GM18873 (cell line): Measurements from ENCODE around the gene CELSR1.
"Not testable (repeated sequence)": the region's sequence is repeated elsewhere in the genome, so short reads cannot be mapped to it uniquely, and the experiment has no call there.

Experiments
- ATAC-seq: cut with Tn5 transposase; IDR thresholded peaks from one replicate; pipeline ENCODE4 v1.9.1; 2021; ENCODE audit warnings: mild to moderate bottlenecking, moderate library complexity, moderate number of reproducible peaks; ENCODE audit not compliant: unreplicated experiment, low FRiP score

Gene CELSR1

DNA sequence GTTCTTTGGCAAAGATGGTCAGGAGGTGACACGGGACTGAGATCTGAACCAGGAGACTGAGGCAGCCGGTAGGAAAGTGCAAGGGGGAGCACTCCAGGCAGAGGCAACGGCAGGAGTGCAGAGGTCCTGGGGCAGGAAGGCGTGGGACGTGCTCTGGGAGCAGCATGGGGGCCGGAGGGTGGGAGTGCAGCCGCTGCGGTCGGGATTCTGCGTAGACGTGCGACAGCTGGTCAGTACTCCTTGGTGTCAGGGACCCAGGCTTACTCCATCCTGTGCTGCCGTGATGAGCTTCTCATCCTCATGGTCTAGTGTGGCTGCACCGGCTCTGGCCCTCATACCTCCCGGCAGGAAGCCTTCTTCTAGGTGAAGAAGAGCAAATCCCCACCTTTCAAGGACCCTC lies 218.8 kb downstream of the CELSR1 start:
- no peak for ATAC-seq

DNA sequence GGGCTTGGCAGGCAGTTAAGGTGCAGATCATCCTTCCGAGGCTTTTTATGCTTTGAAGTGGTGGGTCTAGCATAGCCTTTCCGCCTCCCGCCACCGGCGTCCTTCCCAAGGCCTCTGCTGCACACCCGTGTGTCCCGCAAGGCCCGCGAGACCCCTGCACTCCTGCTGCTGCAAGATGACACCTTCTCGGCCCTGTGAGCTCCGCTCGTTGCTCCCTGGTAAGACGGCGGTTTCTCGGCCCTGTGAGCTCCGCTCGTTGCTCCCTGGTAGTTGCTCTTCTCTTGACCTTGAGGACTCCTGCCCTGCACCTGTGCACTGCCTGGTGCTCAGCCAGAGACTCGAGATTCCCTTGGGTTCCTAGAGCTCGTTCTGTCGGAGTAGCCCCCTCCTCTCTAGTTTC lies 219.8 kb downstream of the CELSR1 start:
- no peak for ATAC-seq

DNA sequence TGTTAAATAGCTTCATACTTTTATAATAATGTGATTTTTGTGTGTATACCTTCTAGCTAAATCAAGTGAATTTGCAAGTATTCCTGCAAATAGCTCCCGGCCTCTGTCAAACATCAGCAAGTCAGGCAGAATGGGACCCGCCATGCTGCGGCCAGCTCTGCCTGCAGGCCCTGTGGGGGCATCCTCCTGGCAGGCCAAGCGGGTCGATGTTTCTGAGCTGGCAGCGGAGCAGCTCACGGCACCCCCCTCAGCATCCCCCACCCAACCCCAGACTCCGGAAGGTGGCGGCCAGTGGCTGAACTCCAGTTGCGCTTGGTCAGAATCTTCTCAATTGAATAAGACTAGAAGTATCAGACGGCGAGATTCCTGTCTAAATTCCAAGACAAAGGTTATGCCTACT lies 221.4 kb downstream of the CELSR1 start:
- no peak for ATAC-seq

DNA sequence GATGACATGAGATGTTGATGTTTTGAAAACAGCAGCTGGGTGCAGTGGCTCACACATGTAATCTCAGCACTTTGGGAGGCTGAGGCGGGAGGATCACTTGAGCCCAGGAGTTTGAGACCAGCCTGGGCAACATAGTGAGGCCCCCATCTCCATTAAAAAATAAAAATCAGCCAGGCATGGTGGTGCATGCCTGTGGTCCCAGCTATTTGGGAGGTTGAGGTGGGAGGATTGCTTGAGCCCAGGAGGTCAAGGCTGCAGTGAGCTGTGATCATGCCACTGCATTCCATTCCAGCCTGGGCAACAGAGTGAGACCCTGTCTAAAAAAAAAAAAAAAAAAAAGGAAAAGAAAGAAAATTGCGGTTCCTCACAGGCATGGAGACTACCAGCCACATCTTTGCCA lies 224.6 kb downstream of the CELSR1 start:
- not testable (repeated sequence) for ATAC-seq

DNA sequence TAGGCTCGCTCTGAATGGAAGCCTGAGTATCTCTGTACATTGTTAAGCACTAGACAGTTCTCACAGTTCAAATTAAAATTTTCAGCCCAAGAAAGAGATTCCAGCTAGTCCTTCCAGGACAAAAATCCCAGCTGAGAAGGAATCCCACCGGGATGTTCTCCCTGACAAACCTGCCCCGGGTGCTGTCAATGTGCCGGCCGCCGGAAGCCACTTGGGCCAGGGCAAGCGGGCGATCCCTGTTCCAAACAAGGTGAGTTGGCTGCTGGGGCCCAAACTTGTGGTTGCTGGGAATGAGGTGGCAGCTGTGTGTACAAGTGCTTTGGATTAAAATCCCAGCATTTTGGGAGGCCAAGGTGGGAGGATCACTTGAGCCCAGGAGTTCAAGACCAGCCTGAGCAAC lies 225.4 kb downstream of the CELSR1 start:
- no peak for ATAC-seq
